Suprapubic skin (tissue), 3 donors: ENCODE data around the gene NTNG2.

Source experiments
- CTCF ChIP-seq, 2 donors: fragments of 200-600 bp in 1 of 2; fragments of 450-650 bp in 1 of 2; sonication (generic) in 1 of 2; IDR thresholded peaks; one replicate each; pipeline ENCODE4 v1.5.1; 2016 to 2019; ENCODE audit warnings: antibody characterized with exemption in 2 of 2, mild to moderate bottlenecking in 1 of 2, moderate library complexity in 1 of 2
- POLR2AphosphoS5 ChIP-seq, 3 donors: sonication (generic); formaldehyde crosslinking; IDR thresholded peaks; one replicate each; pipeline ENCODE4 v1.6.1; 2017; ENCODE audit warnings: antibody characterized with exemption in 3 of 3

- no peak for TF ChIP-seq CTCF (IDR thresholded peaks at IDR 0.05)
- TF ChIP-seq POLR2AphosphoS5 (IDR thresholded peaks at IDR 0.05) = no peak
Observed at GRCh38 chr9:132244582-132245455, 83.0 kb downstream of the NTNG2 start.
